ENCODE results near the gene ZSWIM9.
A peak's percentile ranks its signal among the peaks of the same experiment; 100 is the strongest.
"Not testable (repeated sequence)": the region's sequence is repeated elsewhere in the genome, so short reads cannot be mapped to it uniquely, and the experiment has no call there.

ZSWIM9 gene

DNA sequence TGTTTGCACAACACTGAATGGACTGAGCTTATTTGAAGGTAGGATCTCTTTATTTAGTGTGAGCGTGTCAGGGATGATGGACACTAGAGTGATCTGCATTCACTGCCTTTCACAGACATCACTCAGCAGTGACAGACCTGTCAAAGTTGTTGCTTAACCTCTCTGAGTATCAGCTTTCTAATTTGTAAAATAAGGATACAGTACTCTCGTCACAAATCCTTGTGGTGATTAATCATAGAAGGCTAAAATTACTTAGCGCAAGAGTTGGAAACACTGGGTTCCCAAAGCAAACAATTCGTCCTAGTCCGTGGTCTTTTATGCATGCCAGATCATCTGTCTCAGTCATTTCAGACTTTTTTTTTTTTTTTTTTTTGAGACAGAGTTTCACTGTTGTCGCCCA is 68.6 kb downstream of the ZSWIM9 start:
- Histone ChIP-seq H3K4me1 (ENCODE audit: control insufficient read depth, insufficient read depth, low read length) (no peaks in the 10 kb centered on the region), H3K4me3 (ENCODE audit: low read depth, low read length) (no peak overlapping the region), H3K36me3 (ENCODE audit: control insufficient read depth in 2 of 2, insufficient read depth in 1 of 2, low read length in 2 of 2) (peaks cover 7 to 31% of the 10 kb centered on the region in 2 experiments), H3K27ac (ENCODE audit: extremely low read depth, low read depth, low read length) (no peak overlapping the region), H3K9me3 (ENCODE audit: control insufficient read depth, insufficient read depth, low read depth, low read length) (no peaks in the 10 kb centered on the region)
- TF ChIP-seq, protein P1, sequence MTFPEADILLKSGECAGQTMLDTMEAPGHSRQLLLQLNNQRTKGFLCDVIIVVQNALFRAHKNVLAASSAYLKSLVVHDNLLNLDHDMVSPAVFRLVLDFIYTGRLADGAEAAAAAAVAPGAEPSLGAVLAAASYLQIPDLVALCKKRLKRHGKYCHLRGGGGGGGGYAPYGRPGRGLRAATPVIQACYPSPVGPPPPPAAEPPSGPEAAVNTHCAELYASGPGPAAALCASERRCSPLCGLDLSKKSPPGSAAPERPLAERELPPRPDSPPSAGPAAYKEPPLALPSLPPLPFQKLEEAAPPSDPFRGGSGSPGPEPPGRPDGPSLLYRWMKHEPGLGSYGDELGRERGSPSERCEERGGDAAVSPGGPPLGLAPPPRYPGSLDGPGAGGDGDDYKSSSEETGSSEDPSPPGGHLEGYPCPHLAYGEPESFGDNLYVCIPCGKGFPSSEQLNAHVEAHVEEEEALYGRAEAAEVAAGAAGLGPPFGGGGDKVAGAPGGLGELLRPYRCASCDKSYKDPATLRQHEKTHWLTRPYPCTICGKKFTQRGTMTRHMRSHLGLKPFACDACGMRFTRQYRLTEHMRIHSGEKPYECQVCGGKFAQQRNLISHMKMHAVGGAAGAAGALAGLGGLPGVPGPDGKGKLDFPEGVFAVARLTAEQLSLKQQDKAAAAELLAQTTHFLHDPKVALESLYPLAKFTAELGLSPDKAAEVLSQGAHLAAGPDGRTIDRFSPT (tag by site-specific recombination; IDR thresholded peaks at IDR 0.05), result no peak
- TF ChIP-seq ZNF48 (tag by site-specific recombination; IDR thresholded peaks at IDR 0.05), result no peak
- TF ChIP-seq ZNF548 (tag by site-specific recombination; IDR thresholded peaks at IDR 0.05), result no peak
- no peak for TF ChIP-seq YY1 (tag by site-specific recombination; IDR thresholded peaks at IDR 0.05)
- no peak for TF ChIP-seq ZNF16 (tag by site-specific recombination; IDR thresholded peaks at IDR 0.05; ENCODE audit: low read depth)
- no peak for TF ChIP-seq ZNF404 (tag by site-specific recombination; IDR thresholded peaks at IDR 0.05)
- TF ChIP-seq ZNF2 (tag by site-specific recombination; IDR thresholded peaks at IDR 0.05), result no peak
- no peak for TF ChIP-seq ZBTB48 (tag by site-specific recombination; IDR thresholded peaks at IDR 0.05)
- TF ChIP-seq, protein P2, sequence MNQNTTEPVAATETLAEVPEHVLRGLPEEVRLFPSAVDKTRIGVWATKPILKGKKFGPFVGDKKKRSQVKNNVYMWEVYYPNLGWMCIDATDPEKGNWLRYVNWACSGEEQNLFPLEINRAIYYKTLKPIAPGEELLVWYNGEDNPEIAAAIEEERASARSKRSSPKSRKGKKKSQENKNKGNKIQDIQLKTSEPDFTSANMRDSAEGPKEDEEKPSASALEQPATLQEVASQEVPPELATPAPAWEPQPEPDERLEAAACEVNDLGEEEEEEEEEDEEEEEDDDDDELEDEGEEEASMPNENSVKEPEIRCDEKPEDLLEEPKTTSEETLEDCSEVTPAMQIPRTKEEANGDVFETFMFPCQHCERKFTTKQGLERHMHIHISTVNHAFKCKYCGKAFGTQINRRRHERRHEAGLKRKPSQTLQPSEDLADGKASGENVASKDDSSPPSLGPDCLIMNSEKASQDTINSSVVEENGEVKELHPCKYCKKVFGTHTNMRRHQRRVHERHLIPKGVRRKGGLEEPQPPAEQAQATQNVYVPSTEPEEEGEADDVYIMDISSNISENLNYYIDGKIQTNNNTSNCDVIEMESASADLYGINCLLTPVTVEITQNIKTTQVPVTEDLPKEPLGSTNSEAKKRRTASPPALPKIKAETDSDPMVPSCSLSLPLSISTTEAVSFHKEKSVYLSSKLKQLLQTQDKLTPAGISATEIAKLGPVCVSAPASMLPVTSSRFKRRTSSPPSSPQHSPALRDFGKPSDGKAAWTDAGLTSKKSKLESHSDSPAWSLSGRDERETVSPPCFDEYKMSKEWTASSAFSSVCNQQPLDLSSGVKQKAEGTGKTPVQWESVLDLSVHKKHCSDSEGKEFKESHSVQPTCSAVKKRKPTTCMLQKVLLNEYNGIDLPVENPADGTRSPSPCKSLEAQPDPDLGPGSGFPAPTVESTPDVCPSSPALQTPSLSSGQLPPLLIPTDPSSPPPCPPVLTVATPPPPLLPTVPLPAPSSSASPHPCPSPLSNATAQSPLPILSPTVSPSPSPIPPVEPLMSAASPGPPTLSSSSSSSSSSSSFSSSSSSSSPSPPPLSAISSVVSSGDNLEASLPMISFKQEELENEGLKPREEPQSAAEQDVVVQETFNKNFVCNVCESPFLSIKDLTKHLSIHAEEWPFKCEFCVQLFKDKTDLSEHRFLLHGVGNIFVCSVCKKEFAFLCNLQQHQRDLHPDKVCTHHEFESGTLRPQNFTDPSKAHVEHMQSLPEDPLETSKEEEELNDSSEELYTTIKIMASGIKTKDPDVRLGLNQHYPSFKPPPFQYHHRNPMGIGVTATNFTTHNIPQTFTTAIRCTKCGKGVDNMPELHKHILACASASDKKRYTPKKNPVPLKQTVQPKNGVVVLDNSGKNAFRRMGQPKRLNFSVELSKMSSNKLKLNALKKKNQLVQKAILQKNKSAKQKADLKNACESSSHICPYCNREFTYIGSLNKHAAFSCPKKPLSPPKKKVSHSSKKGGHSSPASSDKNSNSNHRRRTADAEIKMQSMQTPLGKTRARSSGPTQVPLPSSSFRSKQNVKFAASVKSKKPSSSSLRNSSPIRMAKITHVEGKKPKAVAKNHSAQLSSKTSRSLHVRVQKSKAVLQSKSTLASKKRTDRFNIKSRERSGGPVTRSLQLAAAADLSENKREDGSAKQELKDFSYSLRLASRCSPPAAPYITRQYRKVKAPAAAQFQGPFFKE (tag by site-specific recombination; IDR thresholded peaks at IDR 0.05; ENCODE audit: borderline replicate concordance), result no peak
- no peak for TF ChIP-seq ZNF768 (tag by site-specific recombination; IDR thresholded peaks at IDR 0.05)
- no peak for TF ChIP-seq ZNF596 (tag by site-specific recombination; IDR thresholded peaks at IDR 0.05)
- TF ChIP-seq HOXC10 (CRISPR knock-in tag; IDR thresholded peaks at IDR 0.05), result no peak
- no peak for TF ChIP-seq ZBTB7A (tag by site-specific recombination; IDR thresholded peaks at IDR 0.05; ENCODE audit: low read depth)
- ChIA-PET POLR2A (interaction anchor here (0.7 kb wide), 2 partner anchors 69 to 347 kb away, joined by 5 read pairs; no protein-coding TSS in a partner anchor), CTCF (interaction anchor here (0.7 to 1.0 kb wide), 2 partner anchors 20 to 904 kb away, joined by 3 read pairs; no protein-coding TSS in a partner anchor)

DNA sequence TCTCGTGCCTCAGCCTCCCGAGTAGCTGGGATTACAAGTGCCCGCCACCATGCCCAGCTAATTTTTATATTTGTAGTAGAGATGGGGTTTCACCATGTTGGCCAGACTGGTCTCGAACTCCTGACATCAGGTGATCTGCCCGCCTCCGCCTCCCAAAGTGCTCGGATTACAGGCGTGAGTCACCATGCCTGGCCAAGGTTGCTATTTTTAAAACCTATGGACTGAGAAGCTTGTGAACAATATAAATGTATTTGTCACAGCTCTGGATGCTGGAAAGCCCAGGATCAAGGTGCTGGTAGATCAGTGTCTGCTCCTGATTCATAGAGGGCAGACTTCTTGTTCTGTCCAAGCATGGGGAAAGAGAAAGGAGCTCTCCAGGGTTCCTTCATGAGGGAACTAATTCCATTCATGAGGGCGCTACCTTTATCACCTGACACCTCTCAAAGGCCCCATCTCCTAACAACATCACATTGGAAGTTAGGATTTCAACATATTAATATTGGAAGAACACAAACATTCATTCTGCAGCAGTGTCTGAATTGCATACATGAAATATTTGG is 69.2 kb downstream of the ZSWIM9 start:
- TF ChIP-seq ZFHX2 (tag by site-specific recombination; conservative IDR thresholded peaks at IDR 0.05) (peak; percentile 34), PRDM1 (tag by site-specific recombination; IDR thresholded peaks at IDR 0.05) (no peak)
- TF ChIP-seq, protein P3, sequence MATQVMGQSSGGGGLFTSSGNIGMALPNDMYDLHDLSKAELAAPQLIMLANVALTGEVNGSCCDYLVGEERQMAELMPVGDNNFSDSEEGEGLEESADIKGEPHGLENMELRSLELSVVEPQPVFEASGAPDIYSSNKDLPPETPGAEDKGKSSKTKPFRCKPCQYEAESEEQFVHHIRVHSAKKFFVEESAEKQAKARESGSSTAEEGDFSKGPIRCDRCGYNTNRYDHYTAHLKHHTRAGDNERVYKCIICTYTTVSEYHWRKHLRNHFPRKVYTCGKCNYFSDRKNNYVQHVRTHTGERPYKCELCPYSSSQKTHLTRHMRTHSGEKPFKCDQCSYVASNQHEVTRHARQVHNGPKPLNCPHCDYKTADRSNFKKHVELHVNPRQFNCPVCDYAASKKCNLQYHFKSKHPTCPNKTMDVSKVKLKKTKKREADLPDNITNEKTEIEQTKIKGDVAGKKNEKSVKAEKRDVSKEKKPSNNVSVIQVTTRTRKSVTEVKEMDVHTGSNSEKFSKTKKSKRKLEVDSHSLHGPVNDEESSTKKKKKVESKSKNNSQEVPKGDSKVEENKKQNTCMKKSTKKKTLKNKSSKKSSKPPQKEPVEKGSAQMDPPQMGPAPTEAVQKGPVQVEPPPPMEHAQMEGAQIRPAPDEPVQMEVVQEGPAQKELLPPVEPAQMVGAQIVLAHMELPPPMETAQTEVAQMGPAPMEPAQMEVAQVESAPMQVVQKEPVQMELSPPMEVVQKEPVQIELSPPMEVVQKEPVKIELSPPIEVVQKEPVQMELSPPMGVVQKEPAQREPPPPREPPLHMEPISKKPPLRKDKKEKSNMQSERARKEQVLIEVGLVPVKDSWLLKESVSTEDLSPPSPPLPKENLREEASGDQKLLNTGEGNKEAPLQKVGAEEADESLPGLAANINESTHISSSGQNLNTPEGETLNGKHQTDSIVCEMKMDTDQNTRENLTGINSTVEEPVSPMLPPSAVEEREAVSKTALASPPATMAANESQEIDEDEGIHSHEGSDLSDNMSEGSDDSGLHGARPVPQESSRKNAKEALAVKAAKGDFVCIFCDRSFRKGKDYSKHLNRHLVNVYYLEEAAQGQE (tag by site-specific recombination; IDR thresholded peaks at IDR 0.05), result 0 out of 2 replicates have a peak, but pooled peaks have one; percentile 21
- TF ChIP-seq, protein P4, sequence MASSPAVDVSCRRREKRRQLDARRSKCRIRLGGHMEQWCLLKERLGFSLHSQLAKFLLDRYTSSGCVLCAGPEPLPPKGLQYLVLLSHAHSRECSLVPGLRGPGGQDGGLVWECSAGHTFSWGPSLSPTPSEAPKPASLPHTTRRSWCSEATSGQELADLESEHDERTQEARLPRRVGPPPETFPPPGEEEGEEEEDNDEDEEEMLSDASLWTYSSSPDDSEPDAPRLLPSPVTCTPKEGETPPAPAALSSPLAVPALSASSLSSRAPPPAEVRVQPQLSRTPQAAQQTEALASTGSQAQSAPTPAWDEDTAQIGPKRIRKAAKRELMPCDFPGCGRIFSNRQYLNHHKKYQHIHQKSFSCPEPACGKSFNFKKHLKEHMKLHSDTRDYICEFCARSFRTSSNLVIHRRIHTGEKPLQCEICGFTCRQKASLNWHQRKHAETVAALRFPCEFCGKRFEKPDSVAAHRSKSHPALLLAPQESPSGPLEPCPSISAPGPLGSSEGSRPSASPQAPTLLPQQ (tag by site-specific recombination; IDR thresholded peaks at IDR 0.05), result no peak
- ChIA-PET CTCF (interaction anchor here (0.7 to 1.0 kb wide), 2 partner anchors 19 to 905 kb away, joined by 3 read pairs; no protein-coding TSS in a partner anchor), POLR2A (interaction anchor here (0.7 to 1.3 kb wide), 3 partner anchors 36 to 348 kb away, joined by 4 to 5 read pairs (median 5); no protein-coding TSS in a partner anchor)
- no peaks in the 10 kb centered on the region for H3K4me1 ChIP-seq (ENCODE audit: control insufficient read depth, insufficient read depth, low read length)
- H3K4me3 ChIP-seq (ENCODE audit: low read depth, low read length), result no peak overlapping the region
- no peak overlapping the region for H3K27ac ChIP-seq (ENCODE audit: extremely low read depth, low read depth, low read length)
- no peaks in the 10 kb centered on the region for H3K9me3 ChIP-seq (ENCODE audit: control insufficient read depth, insufficient read depth, low read depth, low read length)
- H3K36me3 ChIP-seq (ENCODE audit: control insufficient read depth in 2 of 2, insufficient read depth in 1 of 2, low read length in 2 of 2), result peaks cover 7 to 29% of the 10 kb centered on the region in 2 experiments

DNA sequence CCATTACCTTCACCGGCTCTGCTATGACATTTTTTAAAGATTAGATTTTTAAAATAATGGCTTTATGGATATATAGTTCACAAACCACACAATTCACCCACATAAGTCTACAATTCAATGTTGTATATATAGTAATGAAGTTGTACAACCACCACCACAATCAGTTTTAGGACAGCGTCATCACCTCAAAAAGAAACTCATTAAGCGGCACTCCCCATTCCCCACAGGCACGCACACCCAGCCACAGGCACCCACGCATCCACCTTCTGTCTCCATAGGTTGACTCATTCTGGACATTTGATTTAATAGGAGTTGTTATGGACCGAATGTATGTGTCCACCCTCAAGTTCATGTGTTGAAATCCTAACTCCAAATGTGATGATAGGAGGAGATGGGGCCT is 71.3 kb downstream of the ZSWIM9 start:
- H3K9me3 ChIP-seq (ENCODE audit: control insufficient read depth, insufficient read depth, low read depth, low read length); H3K27ac ChIP-seq (ENCODE audit: extremely low read depth, low read depth, low read length); CTCF ChIA-PET; POLR2A ChIA-PET; H3K4me1 ChIP-seq (ENCODE audit: control insufficient read depth, insufficient read depth, low read length); H3K4me3 ChIP-seq (ENCODE audit: low read depth, low read length): not testable (repeated sequence)
- peaks cover 16 to 35% of the 10 kb centered on the region in 2 experiments for H3K36me3 ChIP-seq (ENCODE audit: control insufficient read depth in 2 of 2, insufficient read depth in 1 of 2, low read length in 2 of 2)

All from HEK293 (cell line).